ENCODE results near the gene ATG5. TPM values are rescaled to one million over a fixed set of nuclear protein-coding genes. Genes with fewer than 3 reads are reported as not detected.

ATG5 gene
- total RNA-seq, 1 donor from 2014 or later: 25.5 TPM

DNA sequence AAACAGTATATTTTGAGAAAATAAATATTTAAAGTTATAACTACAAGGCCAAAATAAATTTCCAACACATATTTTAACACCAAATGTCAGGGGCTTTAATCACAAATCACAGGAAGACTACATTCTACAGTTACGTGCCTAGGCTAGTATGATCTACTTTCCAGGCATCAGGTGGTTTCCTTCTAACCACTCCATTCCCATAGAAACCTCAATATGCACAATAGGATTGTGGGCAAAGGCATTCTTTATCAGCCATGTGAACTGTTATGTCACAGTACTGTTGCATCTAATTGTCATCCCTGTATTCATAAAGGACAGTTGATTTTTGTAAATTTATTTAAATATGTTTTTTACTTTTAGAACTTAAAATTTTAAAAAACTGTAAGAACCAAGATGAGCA is 32.4 kb downstream of the ATG5 start:
- TF ChIP-seq, protein P1, sequence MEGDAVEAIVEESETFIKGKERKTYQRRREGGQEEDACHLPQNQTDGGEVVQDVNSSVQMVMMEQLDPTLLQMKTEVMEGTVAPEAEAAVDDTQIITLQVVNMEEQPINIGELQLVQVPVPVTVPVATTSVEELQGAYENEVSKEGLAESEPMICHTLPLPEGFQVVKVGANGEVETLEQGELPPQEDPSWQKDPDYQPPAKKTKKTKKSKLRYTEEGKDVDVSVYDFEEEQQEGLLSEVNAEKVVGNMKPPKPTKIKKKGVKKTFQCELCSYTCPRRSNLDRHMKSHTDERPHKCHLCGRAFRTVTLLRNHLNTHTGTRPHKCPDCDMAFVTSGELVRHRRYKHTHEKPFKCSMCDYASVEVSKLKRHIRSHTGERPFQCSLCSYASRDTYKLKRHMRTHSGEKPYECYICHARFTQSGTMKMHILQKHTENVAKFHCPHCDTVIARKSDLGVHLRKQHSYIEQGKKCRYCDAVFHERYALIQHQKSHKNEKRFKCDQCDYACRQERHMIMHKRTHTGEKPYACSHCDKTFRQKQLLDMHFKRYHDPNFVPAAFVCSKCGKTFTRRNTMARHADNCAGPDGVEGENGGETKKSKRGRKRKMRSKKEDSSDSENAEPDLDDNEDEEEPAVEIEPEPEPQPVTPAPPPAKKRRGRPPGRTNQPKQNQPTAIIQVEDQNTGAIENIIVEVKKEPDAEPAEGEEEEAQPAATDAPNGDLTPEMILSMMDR (conservative IDR thresholded peaks at IDR 0.05; ENCODE audit: low read depth, low read length): no peak
- no peak for DNase-seq (ENCODE audit: low read depth)
- no peak overlapping the region for H3K4me3 ChIP-seq (ENCODE audit: low read depth, low read length)

DNA sequence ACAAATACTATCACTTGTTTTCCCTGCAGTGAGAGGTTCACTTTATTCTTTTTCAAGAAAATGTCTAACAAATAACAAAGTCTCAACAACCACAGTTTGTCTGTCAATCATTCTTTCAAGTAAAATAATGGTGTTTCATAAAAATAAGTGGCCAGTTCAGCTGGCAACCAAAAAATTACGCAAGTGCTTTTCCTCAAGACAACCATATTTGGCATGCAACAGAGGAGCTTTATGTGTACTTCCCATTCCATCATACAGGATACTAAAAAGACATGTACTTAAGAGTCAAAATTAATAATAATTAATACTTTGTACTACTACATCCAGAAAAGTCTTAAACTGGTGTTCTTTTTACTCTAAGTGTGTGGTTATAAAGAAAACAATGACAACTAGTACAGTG is 34.6 kb downstream of the ATG5 start:
- no peak overlapping the region for H3K4me3 ChIP-seq (ENCODE audit: low read depth, low read length)
- TF ChIP-seq, protein P1 (conservative IDR thresholded peaks at IDR 0.05; ENCODE audit: low read depth, low read length): no peak
- no peak for DNase-seq (ENCODE audit: low read depth)

DNA sequence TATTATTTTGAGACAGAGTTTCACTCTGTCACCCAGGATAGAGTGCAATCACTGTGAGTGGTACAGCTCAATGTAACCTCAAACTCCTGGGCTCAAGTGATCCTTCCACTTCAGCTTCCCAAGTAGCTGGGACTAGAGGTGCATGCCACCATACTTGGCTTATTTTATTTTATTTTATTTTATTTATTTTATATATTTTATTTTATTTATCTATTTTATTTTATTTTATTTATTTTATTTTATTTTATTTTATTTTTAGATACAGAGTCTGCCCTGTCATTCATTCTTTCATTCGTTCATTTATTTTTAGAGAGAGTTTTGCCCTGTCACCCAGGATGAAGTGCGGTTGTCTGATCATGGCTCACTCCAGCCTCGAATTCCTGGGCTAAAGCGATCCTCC is 35.5 kb downstream of the ATG5 start:
- TF ChIP-seq, protein P1 (conservative IDR thresholded peaks at IDR 0.05; ENCODE audit: low read depth, low read length): no peak
- H3K4me3 ChIP-seq (ENCODE audit: low read depth, low read length): no peak overlapping the region

DNA sequence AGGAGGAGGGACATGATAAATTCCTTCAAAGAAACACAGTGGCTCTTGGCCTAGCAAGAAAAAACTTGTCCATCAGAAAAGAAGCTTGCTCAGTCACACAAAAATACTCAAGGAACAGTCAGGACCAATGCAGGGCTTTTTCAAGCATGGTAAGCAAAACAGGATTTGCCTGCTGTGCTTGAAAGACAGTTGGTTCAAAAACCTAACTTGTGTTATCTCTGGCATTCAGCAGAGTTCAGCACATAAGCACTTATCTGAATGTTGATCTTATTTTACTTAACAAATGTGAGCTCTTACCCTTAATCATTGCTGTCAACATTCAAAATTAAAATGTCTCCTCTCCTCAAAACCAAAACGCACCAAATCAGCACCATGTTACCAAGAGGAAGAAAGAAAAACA is 38.3 kb downstream of the ATG5 start:
- TF ChIP-seq, protein P1 (conservative IDR thresholded peaks at IDR 0.05; ENCODE audit: low read depth, low read length): no peak
- no peak for DNase-seq (ENCODE audit: low read depth)

More for the DNA sequence above, 35.5 kb downstream of the ATG5 start:
- no peak for DNase-seq (ENCODE audit: low read depth)

DNA sequence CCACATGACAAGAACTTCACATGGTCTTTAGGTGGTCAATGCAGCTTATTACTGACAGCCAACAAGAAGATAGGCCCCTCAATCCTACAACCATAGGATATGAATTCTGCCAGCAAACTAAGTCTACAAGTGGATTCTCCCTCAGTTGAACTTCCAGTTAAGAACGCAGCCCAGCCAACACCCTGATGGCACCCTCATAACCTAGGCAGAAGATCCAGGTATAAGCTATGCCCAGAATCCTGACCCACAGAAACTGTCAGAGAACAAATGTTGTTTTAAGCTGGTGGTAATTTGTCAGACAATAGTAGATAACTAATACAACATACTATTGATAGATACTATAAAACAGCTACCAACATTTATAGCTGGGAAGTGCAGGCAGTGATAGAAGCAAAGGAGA is 38.8 kb downstream of the ATG5 start:
- TF ChIP-seq, protein P1 (conservative IDR thresholded peaks at IDR 0.05; ENCODE audit: low read depth, low read length): no peak

More for the DNA sequence above, 38.3 kb downstream of the ATG5 start:
- H3K4me3 ChIP-seq (ENCODE audit: low read depth, low read length): no peak overlapping the region

DNA sequence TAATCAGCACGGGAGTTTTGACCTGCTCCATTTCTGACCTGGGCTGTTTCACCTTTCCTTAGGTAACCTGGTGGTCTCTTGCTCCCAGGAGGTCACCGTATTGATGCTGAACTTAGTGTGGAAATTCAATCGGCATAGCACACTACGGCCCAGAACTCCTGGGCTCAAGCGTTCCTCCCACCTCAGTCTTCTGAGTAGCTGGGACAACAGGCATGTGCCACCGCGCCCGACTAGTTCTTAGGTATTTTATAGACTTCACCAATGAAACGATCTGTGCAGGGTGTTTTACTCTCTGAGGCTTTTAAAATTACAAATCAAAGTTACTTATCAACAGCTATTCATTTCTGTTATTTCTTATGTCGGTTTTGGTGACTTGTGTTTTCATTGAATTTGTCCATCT is 42.1 kb downstream of the ATG5 start:
- TF ChIP-seq, protein P1 (conservative IDR thresholded peaks at IDR 0.05; ENCODE audit: low read depth, low read length): no peak
- no peak for DNase-seq (ENCODE audit: low read depth)
- no peak overlapping the region for H3K4me3 ChIP-seq (ENCODE audit: low read depth, low read length)

More for the DNA sequence above, 38.8 kb downstream of the ATG5 start:
- no peak for DNase-seq (ENCODE audit: low read depth)
- no peak overlapping the region for H3K4me3 ChIP-seq (ENCODE audit: low read depth, low read length)

DNA sequence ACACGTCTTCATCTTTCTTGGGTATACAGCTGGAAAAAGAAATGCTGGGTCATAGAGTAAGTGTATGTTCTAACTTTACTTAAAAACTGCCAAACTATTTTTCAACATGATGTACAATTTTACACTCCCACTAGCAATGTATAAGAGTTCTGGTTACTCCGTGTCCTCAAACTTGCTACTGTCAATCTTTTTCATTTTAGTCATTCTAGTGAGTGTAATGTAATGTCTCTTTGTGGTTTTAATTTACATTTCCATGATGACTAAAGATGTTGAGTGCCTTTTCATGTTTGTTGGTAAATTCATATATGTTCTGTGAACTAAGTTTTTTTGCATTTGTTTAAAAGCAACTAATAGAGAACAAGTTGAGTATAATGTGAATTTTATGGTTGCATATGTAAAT is 43.9 kb downstream of the ATG5 start:
- TF ChIP-seq, protein P1 (conservative IDR thresholded peaks at IDR 0.05; ENCODE audit: low read depth, low read length): no peak
- H3K4me3 ChIP-seq (ENCODE audit: low read depth, low read length): no peak overlapping the region
- no peak for DNase-seq (ENCODE audit: low read depth)

Measured in epithelial cell of proximal tubule (primary cell).